Measurements from ENCODE around the gene CCDC77.
"Not testable (repeated sequence)": the region's sequence is repeated elsewhere in the genome, so short reads cannot be mapped to it uniquely, and the experiment has no call there.

The CCDC77 gene

GRCh38 chr12:401235-402028 is at the start of gene CCDC77:
Gene CCDC77 (plus strand): TSS chr12:401644. CDS start chr12:409384, 7,740 bp downstream.
- DNase-seq (ENCODE audit: low spot score): peak; percentile 96

GRCh38 chr12:356276-356988 is 45.0 kb upstream of the CCDC77 start:
- no peak for DNase-seq (ENCODE audit: low spot score)

- no peak for DNase-seq (ENCODE audit: low spot score)
These were observed 42.4 kb upstream of the CCDC77 start for GRCh38 chr12:359091-359490.

- DNase-seq (ENCODE audit: low spot score): no peak
These were observed 34.6 kb upstream of the CCDC77 start for GRCh38 chr12:366820-367219.

- no peak for DNase-seq (ENCODE audit: low spot score)
These were observed 33.5 kb upstream of the CCDC77 start for GRCh38 chr12:367972-368371.

- not testable (repeated sequence) for DNase-seq (ENCODE audit: low spot score)
These were observed 30.5 kb upstream of the CCDC77 start for GRCh38 chr12:370739-371485.

- DNase-seq (ENCODE audit: low spot score): no peak
These were observed 14.8 kb upstream of the CCDC77 start for GRCh38 chr12:386651-387050.

GRCh38 chr12:388012-388411 is 13.4 kb upstream of the CCDC77 start:
- DNase-seq (ENCODE audit: low spot score): no peak

GRCh38 chr12:388541-389141 is 12.8 kb upstream of the CCDC77 start:
- no peak for DNase-seq (ENCODE audit: low spot score)

GRCh38 chr12:389142-390096 is 12.0 kb upstream of the CCDC77 start, which contains the start of gene KDM5A:
Gene KDM5A (minus strand): TSS chr12:389320. CDS start chr12:389091, 229 bp downstream.
- DNase-seq (ENCODE audit: low spot score): peak; percentile 95

- no peak for DNase-seq (ENCODE audit: low spot score)
These were observed 616 bp upstream of the CCDC77 start for GRCh38 chr12:400828-401227.

GRCh38 chr12:402029-402389 is 565 bp downstream of the CCDC77 start:
- peak; percentile 30 for DNase-seq (ENCODE audit: low spot score)

GRCh38 chr12:414859-415258 is 13.4 kb downstream of the CCDC77 start:
- DNase-seq (ENCODE audit: low spot score): no peak

GRCh38 chr12:418432-418831 is 17.0 kb downstream of the CCDC77 start:
- no peak for DNase-seq (ENCODE audit: low spot score)

- no peak for DNase-seq (ENCODE audit: low spot score)
These were observed 21.1 kb downstream of the CCDC77 start for GRCh38 chr12:422526-422925.

- DNase-seq (ENCODE audit: low spot score): not testable (repeated sequence)
These were observed 34.3 kb downstream of the CCDC77 start for GRCh38 chr12:435737-436136.

- peak; percentile 80 for DNase-seq (ENCODE audit: low spot score)
These were observed 40.9 kb downstream of the CCDC77 start for GRCh38 chr12:442235-442884.

GRCh38 chr12:447141-447540 is 45.7 kb downstream of the CCDC77 start:
- DNase-seq (ENCODE audit: low spot score): no peak

GRCh38 chr12:449203-449602 is 47.8 kb downstream of the CCDC77 start:
- DNase-seq (ENCODE audit: low spot score): no peak

GRCh38 chr12:450438-450837 is 49.0 kb downstream of the CCDC77 start:
- DNase-seq (ENCODE audit: low spot score): no peak

Data from iPS-NIHi11 (cell line).